GM12801 (cell line): Measurements from ENCODE around the gene LYRM1.

Experiments
- TF ChIP-seq, protein P1 (sequence below): IDR thresholded peaks from one replicate; pipeline ENCODE4 v1.5.1; 2011; ENCODE audit warnings: control low read depth; ENCODE audit not compliant: insufficient read length; ENCODE audit errors: extremely low read depth

Gene LYRM1

DNA sequence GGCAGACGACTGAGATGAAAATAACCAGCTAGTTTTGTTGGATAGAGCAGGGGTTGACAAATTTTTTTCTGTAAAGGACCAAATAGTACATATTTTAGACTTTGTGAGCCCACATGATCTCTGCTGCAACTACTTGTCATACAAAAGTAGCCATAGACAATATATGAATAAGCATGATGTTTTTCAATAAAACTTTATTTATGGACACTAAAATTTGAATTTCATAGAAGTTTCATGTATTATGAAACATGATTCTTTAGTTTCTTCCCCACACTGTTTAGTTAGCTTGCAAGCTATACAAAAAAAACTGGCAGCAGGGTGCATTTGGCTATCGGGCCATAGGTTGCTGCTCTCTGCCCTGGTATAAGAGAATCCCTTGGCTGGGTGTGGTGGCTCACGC, 56.6 kb downstream of the LYRM1 start:
- TF ChIP-seq, protein P1, sequence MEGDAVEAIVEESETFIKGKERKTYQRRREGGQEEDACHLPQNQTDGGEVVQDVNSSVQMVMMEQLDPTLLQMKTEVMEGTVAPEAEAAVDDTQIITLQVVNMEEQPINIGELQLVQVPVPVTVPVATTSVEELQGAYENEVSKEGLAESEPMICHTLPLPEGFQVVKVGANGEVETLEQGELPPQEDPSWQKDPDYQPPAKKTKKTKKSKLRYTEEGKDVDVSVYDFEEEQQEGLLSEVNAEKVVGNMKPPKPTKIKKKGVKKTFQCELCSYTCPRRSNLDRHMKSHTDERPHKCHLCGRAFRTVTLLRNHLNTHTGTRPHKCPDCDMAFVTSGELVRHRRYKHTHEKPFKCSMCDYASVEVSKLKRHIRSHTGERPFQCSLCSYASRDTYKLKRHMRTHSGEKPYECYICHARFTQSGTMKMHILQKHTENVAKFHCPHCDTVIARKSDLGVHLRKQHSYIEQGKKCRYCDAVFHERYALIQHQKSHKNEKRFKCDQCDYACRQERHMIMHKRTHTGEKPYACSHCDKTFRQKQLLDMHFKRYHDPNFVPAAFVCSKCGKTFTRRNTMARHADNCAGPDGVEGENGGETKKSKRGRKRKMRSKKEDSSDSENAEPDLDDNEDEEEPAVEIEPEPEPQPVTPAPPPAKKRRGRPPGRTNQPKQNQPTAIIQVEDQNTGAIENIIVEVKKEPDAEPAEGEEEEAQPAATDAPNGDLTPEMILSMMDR: no peak

DNA sequence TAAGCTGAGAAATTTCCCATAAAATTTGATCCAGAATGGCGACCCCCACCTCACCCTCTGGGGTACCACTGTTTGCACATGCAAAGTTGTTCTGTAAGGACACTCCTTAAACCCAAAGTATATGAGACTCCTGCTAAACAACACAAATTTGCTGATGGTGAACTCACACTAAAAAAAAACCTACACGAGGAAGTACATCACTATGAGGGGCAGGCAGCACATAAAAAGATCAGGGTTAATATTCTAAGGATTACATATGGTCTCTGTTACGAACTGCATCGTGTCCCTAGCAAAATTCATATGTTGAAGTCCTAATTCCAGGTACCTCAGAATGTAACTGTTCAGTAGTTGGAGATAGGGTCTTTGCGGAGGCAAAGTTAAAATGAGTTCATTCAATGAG, 60.3 kb downstream of the LYRM1 start:
- TF ChIP-seq, protein P1: no peak

DNA sequence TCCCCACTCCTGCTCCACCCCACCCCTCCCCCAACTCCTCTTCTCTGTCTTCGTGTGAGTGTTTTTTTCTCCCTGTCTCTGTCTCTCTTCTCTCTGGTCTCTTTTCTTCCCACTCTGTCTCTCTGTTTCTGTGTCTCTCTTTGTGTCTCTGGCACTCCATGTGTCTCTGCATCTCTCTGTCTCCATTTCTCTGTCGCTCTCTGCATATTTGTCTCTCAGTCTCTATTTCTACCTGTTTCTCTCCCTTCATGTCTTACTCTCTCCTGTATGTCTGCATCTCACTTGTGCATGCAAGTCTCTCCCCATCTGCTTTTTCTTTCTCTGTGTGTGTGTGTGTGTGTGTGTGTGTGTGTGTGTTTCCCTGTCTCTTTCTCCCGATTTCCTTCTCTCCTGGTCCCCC, 68.2 kb downstream of the LYRM1 start:
- TF ChIP-seq, protein P1: no peak

DNA sequence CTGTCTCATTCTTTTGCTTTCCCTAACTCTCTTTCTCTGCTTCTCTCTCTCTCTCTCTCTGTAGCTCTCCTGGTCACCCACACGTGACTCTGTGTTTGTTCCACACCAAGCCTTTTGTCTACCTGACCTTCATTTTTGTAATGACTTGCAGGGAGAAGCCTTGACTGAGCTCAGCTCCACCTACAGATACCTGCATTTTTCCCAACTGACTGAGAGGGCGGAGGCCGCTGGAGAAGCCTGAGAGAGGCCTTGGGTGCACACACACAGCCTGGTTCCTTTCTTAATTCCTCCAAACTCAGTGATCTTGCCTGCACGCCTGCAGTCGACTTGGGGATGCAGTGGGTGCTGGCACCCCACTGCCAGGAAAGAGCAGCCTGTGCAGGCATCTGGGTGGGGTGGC, 68.8 kb downstream of the LYRM1 start:
- TF ChIP-seq, protein P1: no peak

DNA sequence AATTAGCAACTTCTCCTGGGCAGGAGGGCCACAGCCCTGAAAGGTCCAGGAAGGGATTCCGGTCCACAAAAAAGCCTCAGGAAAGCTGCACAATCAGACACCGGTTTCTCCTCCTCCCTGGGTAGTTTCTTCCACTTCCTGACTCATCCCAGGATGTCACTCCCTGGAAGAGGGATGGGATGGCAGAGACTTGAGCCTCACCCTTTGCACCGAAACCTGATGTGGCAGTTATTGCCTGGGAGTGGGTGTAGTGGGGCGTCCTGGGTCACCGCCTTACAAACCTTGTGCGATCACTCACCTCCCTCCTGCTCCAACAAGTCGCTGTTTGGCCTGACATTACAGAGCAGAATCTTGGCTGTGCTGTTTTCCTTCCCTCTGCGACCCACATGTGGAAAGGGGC, 70.8 kb downstream of the LYRM1 start:
- TF ChIP-seq, protein P1: no peak
